Trophoblast cell (in vitro differentiated cells and primary cell): ENCODE measurements around the gene IFNA5.
A peak's percentile ranks its signal among the peaks of the same experiment; 100 is the strongest.

Experiments
- DNase-seq, 2 donors: peaks; one replicate each; pipeline ENCODE4 v3.0.0-alpha.2; 2016
- H2AFZ ChIP-seq: 2 replicates; pipeline ENCODE4 v1.6.1; 2013; ENCODE audit warnings: low read length, moderate library complexity, mild to moderate bottlenecking; ENCODE audit not compliant: insufficient read depth, poor library complexity
- H2AK5ac ChIP-seq: 2 replicates; pipeline ENCODE4 v1.6.1; 2013; ENCODE audit warnings: mild to moderate bottlenecking, low read length
- H2BK120ac ChIP-seq: 2 replicates; pipeline ENCODE4 v1.6.1; 2013; ENCODE audit warnings: low read length, mild to moderate bottlenecking, moderate library complexity; ENCODE audit not compliant: insufficient read depth, poor library complexity
- H2BK12ac ChIP-seq: 2 replicates; pipeline ENCODE4 v1.6.1; 2013; ENCODE audit warnings: mild to moderate bottlenecking, low read length, moderate library complexity
- H2BK5ac ChIP-seq: 2 replicates; pipeline ENCODE4 v1.6.1; 2013; ENCODE audit warnings: low read length, low read depth, moderate library complexity, mild to moderate bottlenecking; ENCODE audit not compliant: poor library complexity
- H3K14ac ChIP-seq: 2 replicates; pipeline ENCODE4 v1.6.1; 2013; ENCODE audit warnings: mild to moderate bottlenecking, low read length
- H3K18ac ChIP-seq: 2 replicates; pipeline ENCODE4 v1.6.1; 2013; ENCODE audit warnings: mild to moderate bottlenecking, low read length
- H3K23ac ChIP-seq: 2 replicates; pipeline ENCODE4 v1.6.1; 2013; ENCODE audit warnings: low read length
- H3K27ac ChIP-seq: 2 replicates; pipeline ENCODE4 v1.5.1; 2013; ENCODE audit warnings: low read depth, mild to moderate bottlenecking, inconsistent platforms, low read length, moderate library complexity
- H3K27me3 ChIP-seq: 2 replicates; pipeline ENCODE4 v1.6.1; 2013; ENCODE audit warnings: inconsistent platforms, mild to moderate bottlenecking, low read length, moderate library complexity; ENCODE audit not compliant: insufficient read depth
- H3K36me3 ChIP-seq, 2 experiments: 1 replicate in 1 of 2; 2 replicates in 1 of 2; pipeline ENCODE4 v1.6.1; 2013; ENCODE audit warnings: low read length in 2 of 2, mild to moderate bottlenecking in 2 of 2, moderate library complexity in 1 of 2; ENCODE audit not compliant: insufficient read depth in 2 of 2, control insufficient read depth in 1 of 2
- H3K4ac ChIP-seq: 2 replicates; pipeline ENCODE4 v1.6.1; 2013; ENCODE audit warnings: low read depth, mild to moderate bottlenecking, low read length, moderate library complexity
- H3K4me1 ChIP-seq, 2 experiments: 1 replicate in 1 of 2; 2 replicates in 1 of 2; pipeline ENCODE4 v1.6.1; 2013; ENCODE audit warnings: low read length in 2 of 2, mild to moderate bottlenecking in 2 of 2, moderate library complexity in 1 of 2; ENCODE audit not compliant: insufficient read depth in 2 of 2, control insufficient read depth in 1 of 2
- H3K4me2 ChIP-seq: 2 replicates; pipeline ENCODE4 v1.6.1; 2013; ENCODE audit warnings: inconsistent platforms, mild to moderate bottlenecking, low read length, moderate library complexity
- H3K4me3 ChIP-seq: 2 replicates; pipeline ENCODE4 v1.5.1; 2013; ENCODE audit warnings: mild to moderate bottlenecking, low read depth, low read length, inconsistent platforms
- H3K79me1 ChIP-seq: one replicate; pipeline ENCODE4 v1.6.1; 2013; ENCODE audit warnings: low read length
- H3K79me2 ChIP-seq: 2 replicates; pipeline ENCODE4 v1.6.1; 2013; ENCODE audit warnings: low read length, mild to moderate bottlenecking; ENCODE audit not compliant: control insufficient read depth, insufficient read depth, poor library complexity
- H3K9ac ChIP-seq: 2 replicates; pipeline ENCODE4 v1.6.1; 2013; ENCODE audit warnings: mild to moderate bottlenecking, low read length
- H3K9me3 ChIP-seq: 2 replicates; pipeline ENCODE4 v1.6.1; 2013; ENCODE audit warnings: low read depth, mild to moderate bottlenecking, control low read depth, inconsistent platforms, low read length; ENCODE audit not compliant: insufficient read depth
- H4K12ac ChIP-seq: 2 replicates; pipeline ENCODE4 v1.6.1; 2013; ENCODE audit warnings: low read depth, mild to moderate bottlenecking, low read length, moderate library complexity
- H4K8ac ChIP-seq: 2 replicates; pipeline ENCODE4 v1.6.1; 2013; ENCODE audit warnings: low read depth, mild to moderate bottlenecking, low read length, moderate library complexity
- H4K91ac ChIP-seq: one replicate; pipeline ENCODE4 v1.6.1; 2013; ENCODE audit warnings: low read depth, mild to moderate bottlenecking, low read length, moderate library complexity
- WGBS: extraction: QIAGEN DNeasy Blood & Tissue Kit; methylation state at CpG from one replicate; pipeline ENCODE4 v1.1.7; 2013; ENCODE audit warnings: missing lambda C conversion rate; ENCODE audit not compliant: insufficient read length, insufficient coverage; ENCODE audit errors: extremely low coverage; 5-methylcytosine and 5-hydroxymethylcytosine counted together

Gene IFNA5

GRCh38 chr9:21311889-21312288 is 6.8 kb upstream of the IFNA5 start:
- no peak overlapping the region for H2BK120ac ChIP-seq
- H3K9ac ChIP-seq: no peak overlapping the region
- no peak overlapping the region for H3K14ac ChIP-seq
- H3K23ac ChIP-seq: no peak overlapping the region
- no peak overlapping the region for H4K12ac ChIP-seq
- no peak overlapping the region for H2BK5ac ChIP-seq
- H3K27me3 ChIP-seq: no peaks in the 10 kb centered on the region
- H3K18ac ChIP-seq: no peak overlapping the region
- H3K4me2 ChIP-seq: no peak overlapping the region
- no peaks in the 10 kb centered on the region for H3K4me1 ChIP-seq
- no peak overlapping the region for H4K8ac ChIP-seq
- H3K79me1 ChIP-seq: no peaks in the 10 kb centered on the region
- H3K4me3 ChIP-seq: no peak overlapping the region
- H3K36me3 ChIP-seq: no peaks in the 10 kb centered on the region
- no peak for DNase-seq
- H3K27ac ChIP-seq: no peak overlapping the region
- H2AFZ ChIP-seq: no peak overlapping the region
- no CpG with 5 or more reads among the region's 1 CpG for whole genome bisulfite sequencing
- H3K4ac ChIP-seq: no peak overlapping the region
- H2AK5ac ChIP-seq: no peak overlapping the region
- H3K79me2 ChIP-seq: no peaks in the 10 kb centered on the region
- H3K9me3 ChIP-seq: no peaks in the 10 kb centered on the region
- H2BK12ac ChIP-seq: no peak overlapping the region
- no peak overlapping the region for H4K91ac ChIP-seq

- Histone ChIP-seq H3K79me1 (no peaks in the 10 kb centered on the region), H2AFZ (no peak overlapping the region), H3K27me3 (no peaks in the 10 kb centered on the region), H3K23ac (no peak overlapping the region), H2AK5ac (no peak overlapping the region), H2BK5ac (no peak overlapping the region), H3K9ac (no peak overlapping the region), H3K18ac (no peak overlapping the region), H3K36me3 (no peaks in the 10 kb centered on the region), H4K12ac (no peak overlapping the region), H3K14ac (no peak overlapping the region), H3K4me1 (no peaks in the 10 kb centered on the region), H4K91ac (no peak overlapping the region), H2BK12ac (no peak overlapping the region), H3K4ac (no peak overlapping the region), H4K8ac (no peak overlapping the region), H3K9me3 (no peaks in the 10 kb centered on the region), H2BK120ac (no peak overlapping the region), H3K4me2 (no peak overlapping the region), H3K79me2 (no peaks in the 10 kb centered on the region), H3K27ac (no peak overlapping the region), H3K4me3 (no peak overlapping the region)
- no CpG with 5 or more reads among the region's 1 CpG for WGBS
- no peak for DNase-seq
These were observed 9.1 kb downstream of the IFNA5 start for GRCh38 chr9:21295992-21296391.

- H2BK5ac ChIP-seq: no peak overlapping the region
- H2BK120ac ChIP-seq: no peak overlapping the region
- no peak overlapping the region for H3K18ac ChIP-seq
- H3K9me3 ChIP-seq: no peaks in the 10 kb centered on the region
- H3K79me1 ChIP-seq: no peaks in the 10 kb centered on the region
- no peak overlapping the region for H3K4ac ChIP-seq
- no peak overlapping the region for H3K14ac ChIP-seq
- no peaks in the 10 kb centered on the region for H3K79me2 ChIP-seq
- H3K27me3 ChIP-seq: no peaks in the 10 kb centered on the region
- 100% methylated on average over 1 of the region's 6 CpGs for WGBS
- DNase-seq: no peak
- no peak overlapping the region for H2AK5ac ChIP-seq
- no peak overlapping the region for H2BK12ac ChIP-seq
- H4K91ac ChIP-seq: no peak overlapping the region
- no peak overlapping the region for H3K23ac ChIP-seq
- no peak overlapping the region for H2AFZ ChIP-seq
- H3K27ac ChIP-seq: no peak overlapping the region
- H4K12ac ChIP-seq: no peak overlapping the region
- H3K9ac ChIP-seq: no peak overlapping the region
- no peak overlapping the region for H4K8ac ChIP-seq
- no peaks in the 10 kb centered on the region for H3K36me3 ChIP-seq
- H3K4me3 ChIP-seq: no peak overlapping the region
- H3K4me1 ChIP-seq: no peaks in the 10 kb centered on the region
- H3K4me2 ChIP-seq: no peak overlapping the region
These were observed 10.1 kb downstream of the IFNA5 start for GRCh38 chr9:21294904-21295538.

- Histone ChIP-seq H2BK12ac (no peak overlapping the region), H3K27me3 (no peaks in the 10 kb centered on the region), H3K36me3 (no peaks in the 10 kb centered on the region), H3K79me1 (no peaks in the 10 kb centered on the region), H3K18ac (no peak overlapping the region), H2AFZ (no peak overlapping the region), H3K9ac (no peak overlapping the region), H2BK120ac (no peak overlapping the region), H3K27ac (no peak overlapping the region), H4K8ac (no peak overlapping the region), H2BK5ac (no peak overlapping the region), H3K4me1 (no peaks in the 10 kb centered on the region), H3K4ac (no peak overlapping the region), H3K23ac (no peak overlapping the region), H3K4me3 (no peak overlapping the region), H4K12ac (no peak overlapping the region), H3K79me2 (no peaks in the 10 kb centered on the region), H3K14ac (no peak overlapping the region), H2AK5ac (no peak overlapping the region), H3K4me2 (no peak overlapping the region), H3K9me3 (no peaks in the 10 kb centered on the region), H4K91ac (no peak overlapping the region)
- peak; percentile 65 to 69 for DNase-seq
- no CpG with 5 or more reads among the region's 1 CpG for WGBS
These were observed 10.7 kb downstream of the IFNA5 start for GRCh38 chr9:21294364-21294774.
